ENCODE results near the gene IZUMO1.

The IZUMO1 gene

DNA sequence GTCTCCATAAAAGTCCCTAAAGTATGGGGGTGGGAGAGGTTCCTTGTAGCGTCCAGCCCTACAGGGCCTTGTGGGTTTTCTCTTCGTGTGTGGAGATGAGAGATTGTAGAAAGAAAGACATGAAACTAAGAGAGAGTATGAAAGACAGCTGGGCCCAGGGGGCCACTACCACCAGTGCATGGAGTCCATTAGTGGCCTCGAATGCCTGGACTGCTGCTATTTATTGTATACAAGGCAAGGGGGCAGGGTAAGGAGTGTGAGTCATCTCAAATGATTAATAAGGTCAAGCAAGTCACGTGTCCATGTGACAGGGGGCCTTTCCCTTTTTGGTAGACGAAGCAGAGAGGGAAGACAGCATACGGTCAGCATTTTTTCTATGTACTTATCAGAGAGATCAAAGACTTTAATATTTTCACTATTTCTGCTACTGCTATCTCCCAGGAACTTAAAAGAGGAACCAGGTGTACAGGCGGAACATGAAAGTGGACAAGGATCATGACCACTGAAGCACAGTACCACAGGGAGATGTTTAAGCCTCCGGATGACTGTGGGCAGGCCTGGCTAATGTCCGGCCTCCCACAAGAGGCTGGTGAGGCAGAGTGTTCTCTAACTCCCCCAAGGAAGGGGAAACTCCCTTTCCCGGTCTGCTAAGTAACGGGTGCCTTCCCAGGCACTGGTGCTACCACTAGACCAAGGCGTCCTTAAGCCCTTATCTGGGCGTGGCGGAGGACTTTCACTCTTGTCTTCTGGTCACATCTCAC is 34.1 kb upstream of the IZUMO1 start:
- no peak overlapping the region for H3K4me3 ChIP-seq (ENCODE audit: low read length)
- peak; percentile 12 for DNase-seq (ENCODE audit: low read depth)
- TF ChIP-seq CTCF (IDR thresholded peaks at IDR 0.05; ENCODE audit: insufficient read depth, low read depth, low read length, missing control alignments): no peak

DNA sequence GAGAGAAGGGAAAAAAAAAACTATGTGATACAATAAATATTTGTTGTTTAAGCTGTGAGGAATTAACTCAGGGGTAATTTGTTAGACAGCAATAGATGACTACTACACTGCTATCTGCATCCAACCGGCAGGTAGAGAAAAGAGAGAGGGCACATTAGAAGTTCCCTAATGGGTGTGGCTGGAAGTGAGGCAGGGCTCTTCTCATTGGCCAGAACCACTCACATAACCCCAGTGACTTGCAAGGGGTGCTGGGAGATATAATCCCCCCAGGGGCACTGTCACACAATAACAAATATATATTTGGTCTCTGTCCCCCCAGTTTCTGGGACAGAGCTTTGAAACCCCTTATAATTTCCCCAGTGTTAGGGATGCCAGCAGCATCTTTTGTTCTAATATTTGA is 32.9 kb upstream of the IZUMO1 start:
- TF ChIP-seq CTCF (IDR thresholded peaks at IDR 0.05; ENCODE audit: insufficient read depth, low read depth, low read length, missing control alignments): no peak
- H3K4me3 ChIP-seq (ENCODE audit: low read length): no peak overlapping the region
- no peak for DNase-seq (ENCODE audit: low read depth)

DNA sequence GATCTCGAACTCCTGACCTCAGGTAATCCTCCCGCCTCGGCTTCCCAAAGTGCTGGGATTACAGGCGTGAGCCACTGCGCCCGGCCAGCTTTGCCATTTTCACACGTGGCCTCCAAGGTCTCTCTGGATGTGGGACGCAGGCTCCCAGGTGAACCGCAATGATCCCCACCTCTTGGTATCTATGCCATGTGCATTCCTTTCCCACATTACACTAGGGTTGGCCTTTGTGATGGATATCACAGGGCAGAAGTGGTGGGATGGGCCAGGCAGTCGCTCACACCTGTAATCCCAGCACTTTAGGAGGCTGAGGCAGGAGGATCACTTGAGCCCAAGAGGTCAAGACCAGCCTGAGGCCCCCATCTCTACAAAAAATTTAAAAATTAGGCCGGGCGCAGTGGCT is 31.0 kb upstream of the IZUMO1 start:
- no peak overlapping the region for H3K4me3 ChIP-seq (ENCODE audit: low read length)
- no peak for TF ChIP-seq CTCF (IDR thresholded peaks at IDR 0.05; ENCODE audit: insufficient read depth, low read depth, low read length, missing control alignments)
- no peak for DNase-seq (ENCODE audit: low read depth)

DNA sequence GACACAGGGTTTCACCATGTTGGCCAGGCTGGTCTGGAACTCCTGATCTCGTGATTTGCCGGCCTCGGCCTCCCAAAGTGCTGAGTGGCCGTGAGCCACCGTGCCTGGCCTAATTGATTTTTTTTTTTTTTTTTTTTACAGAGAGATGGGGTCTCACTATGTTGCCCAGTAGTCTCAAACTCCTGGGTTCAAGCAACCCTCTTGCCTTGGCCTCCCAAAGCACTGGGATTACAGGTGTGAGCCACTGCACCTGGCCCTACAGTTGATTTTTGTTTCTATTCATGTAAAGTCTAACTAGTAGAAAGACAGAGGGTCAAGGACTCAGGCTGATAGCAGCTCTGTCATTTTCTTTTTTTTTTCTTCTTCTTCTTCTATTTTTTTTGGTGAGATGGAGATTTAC is 30.4 kb upstream of the IZUMO1 start:
- no peak overlapping the region for H3K4me3 ChIP-seq (ENCODE audit: low read length)
- no peak for TF ChIP-seq CTCF (IDR thresholded peaks at IDR 0.05; ENCODE audit: insufficient read depth, low read depth, low read length, missing control alignments)
- DNase-seq (ENCODE audit: low read depth): no peak

- no peak overlapping the region for H3K4me3 ChIP-seq (ENCODE audit: low read length)
- no peak for TF ChIP-seq CTCF (IDR thresholded peaks at IDR 0.05; ENCODE audit: insufficient read depth, low read depth, low read length, missing control alignments)
- DNase-seq (ENCODE audit: low read depth): no peak
Measured at GRCh38 chr19:48772503-48772953, 25.8 kb upstream of the IZUMO1 start.

DNA sequence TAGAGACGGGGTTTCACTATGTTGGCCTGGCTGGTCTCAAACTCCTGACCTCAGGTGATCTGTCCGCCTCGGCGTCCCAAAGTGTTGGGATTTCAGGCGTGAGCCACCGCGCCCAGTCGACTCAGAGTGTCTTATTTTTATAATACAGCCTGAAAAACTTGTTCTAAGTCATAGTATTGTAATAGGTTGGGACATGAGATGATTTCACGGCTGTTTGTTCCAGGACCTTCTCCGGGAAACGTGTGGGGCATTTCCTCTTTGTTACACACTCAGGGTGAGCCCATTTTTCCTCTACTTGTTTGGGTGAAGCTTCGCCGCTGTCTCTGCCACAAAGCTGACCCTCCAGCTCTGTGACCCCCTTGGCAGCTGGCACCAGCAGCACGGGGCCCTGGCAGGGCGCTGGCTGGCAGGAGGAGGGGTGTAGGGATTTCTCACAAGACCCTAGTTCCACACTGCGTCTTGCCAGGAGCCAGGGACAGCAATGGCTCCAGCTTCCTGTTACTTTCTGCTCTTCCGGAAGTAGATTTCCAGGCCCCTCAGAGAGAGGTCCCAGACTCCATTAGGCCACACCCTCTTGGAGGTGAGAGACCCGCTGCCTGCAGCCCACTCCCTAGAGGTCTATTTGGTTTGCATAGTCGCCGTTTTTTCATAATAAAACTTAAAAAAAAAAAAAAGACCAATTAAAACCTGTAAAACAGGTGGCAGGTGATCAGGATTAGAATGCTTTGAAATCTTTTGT is 24.2 kb upstream of the IZUMO1 start:
- TF ChIP-seq CTCF (IDR thresholded peaks at IDR 0.05; ENCODE audit: insufficient read depth, low read depth, low read length, missing control alignments): no peak
- H3K4me3 ChIP-seq (ENCODE audit: low read length): no peak overlapping the region
- peak; percentile 82 for DNase-seq (ENCODE audit: low read depth)

Measured in epithelial cell of esophagus (primary cell).